HepG2 (cell line): Measurements from ENCODE around the gene SOS2. TPM values are rescaled to one million over a fixed set of nuclear protein-coding genes. Genes with fewer than 3 reads are reported as not detected.

Experiments
- ATAC-seq: fragments of 200-7000 bp; cut with Tn5 transposase; 3 replicates; pipeline ENCODE4 v1.9.1; 2020; ENCODE audit warnings: mild to moderate bottlenecking, moderate library complexity
- BruUV-seq: library from RNA; stranded (reverse); fragments of 400-500 nt; replicated peaks from 2 replicates; lab custom pipeline; 2021; lab: Mats Ljungman, UMichigan
- CTCF ChIA-PET: fragments of 300-600 bp; formaldehyde crosslinking; extraction: SDS; loops from one replicate; lab custom pipeline; 2021; ENCODE audit warnings: low total read pairs, inconsistent platforms, low intra/inter-chr PET ratio; lab: Yijun Ruan, JAX
- POLR2A ChIA-PET: fragments of 350-600 bp; sonication (Branson Sonifier 250); formaldehyde crosslinking; loops from one replicate; lab custom pipeline; 2020; ENCODE audit warnings: antibody characterized with exemption, inconsistent platforms; lab: Yijun Ruan, JAX
- DNase-seq: peaks from one replicate; pipeline ENCODE4 v3.0.0-alpha.2; 2015; ENCODE audit warnings: low spot score
- FAIRE-seq: peaks from 3 replicates; lab custom pipeline; 2011; peaks lifted over from hg19 to GRCh38; lab: Jason Lieb, UNC
- H2AFZ ChIP-seq: one replicate; pipeline ENCODE4 v1.6.1; 2011; ENCODE audit warnings: low read length, inconsistent platforms
- H3K27ac ChIP-seq: fragments of 300-600 bp; 3 replicates; pipeline ENCODE4 v1.8.0; 2011; ENCODE audit warnings: mixed run types, mild to moderate bottlenecking, mixed read lengths, low read length, inconsistent platforms; ENCODE audit not compliant: insufficient read depth; ENCODE audit errors: extremely low read length
- H3K27me3 ChIP-seq, 2 experiments: fragments of 200-600 bp in 1 of 2; 2 replicates in 1 of 2; 3 replicates in 1 of 2; pipeline versions ENCODE4 v1.6.0 to v1.8.0; 2011; ENCODE audit warnings: low read length in 2 of 2, mild to moderate bottlenecking in 2 of 2, moderate library complexity in 2 of 2, inconsistent platforms in 1 of 2; ENCODE audit not compliant: insufficient read depth in 2 of 2, control insufficient read depth in 1 of 2
- H3K36me3 ChIP-seq, 2 experiments: fragments of 200-600 bp in 1 of 2; replicated peaks in 1 of 2; 2 replicates in 1 of 2; 3 replicates in 1 of 2; pipeline versions ENCODE4 v1.5.1 to v1.8.0; 2011; ENCODE audit warnings: low read length in 2 of 2, inconsistent platforms in 1 of 2; ENCODE audit not compliant: insufficient read depth in 2 of 2, control insufficient read depth in 1 of 2
- H3K4me1 ChIP-seq: 2 replicates; pipeline ENCODE4 v1.5.1; 2012; ENCODE audit warnings: low read length, inconsistent platforms; ENCODE audit not compliant: insufficient read depth
- H3K4me2 ChIP-seq: 2 replicates; pipeline ENCODE4 v1.6.0; 2011; ENCODE audit warnings: low read depth, low read length, inconsistent platforms
- H3K4me3 ChIP-seq, 3 experiments: fragments of 200-600 bp in 1 of 3; sonication (generic), shearing (Covaris generic) in 1 of 3; replicated peaks in 1 of 3; 2 replicates each; pipeline ENCODE4 v1.5.1; 2011 to 2016; ENCODE audit warnings: low read length in 3 of 3, inconsistent platforms in 2 of 3, low read depth in 2 of 3, mild to moderate bottlenecking in 2 of 3, control low read depth in 1 of 3, mixed read lengths in 1 of 3; ENCODE audit not compliant: insufficient read depth in 1 of 3
- H3K79me2 ChIP-seq: one replicate; pipeline ENCODE4 v1.6.1; 2011; ENCODE audit warnings: low read length, inconsistent platforms; ENCODE audit not compliant: insufficient read depth
- H3K9ac ChIP-seq: 2 replicates; pipeline ENCODE4 v1.6.0; 2011; ENCODE audit warnings: mild to moderate bottlenecking, low read depth, low read length, inconsistent platforms; ENCODE audit not compliant: insufficient read depth
- H3K9me3 ChIP-seq: 2 replicates; pipeline ENCODE4 v1.5.1; 2012; ENCODE audit warnings: mild to moderate bottlenecking, low read length
- H4K20me1 ChIP-seq: 2 replicates; pipeline ENCODE4 v1.6.0; 2011; ENCODE audit warnings: inconsistent platforms, mild to moderate bottlenecking, low read length, moderate library complexity; ENCODE audit not compliant: insufficient read depth
- CEBPB ChIP-seq: IDR thresholded peaks from 2 replicates; pipeline ENCODE4 v1.6.1; 2011; ENCODE audit warnings: low read depth, low read length, improper control_type of control experiment, borderline replicate concordance
- CHD4 ChIP-seq: fragments of 200-600 bp; sonication (generic); IDR thresholded peaks from 2 replicates; pipeline ENCODE4 v1.7.0; 2017; ENCODE audit warnings: mild to moderate bottlenecking, low read length, borderline replicate concordance
- FOXK1 ChIP-seq: sonication (generic); formaldehyde crosslinking; IDR thresholded peaks from 2 replicates; pipeline ENCODE4 v1.4.0; 2020; ENCODE audit warnings: low read depth, missing genetic modification reagents, borderline replicate concordance
- HNRNPH1 ChIP-seq: fragments of 200-400 bp; formaldehyde crosslinking; optimal IDR thresholded peaks from 2 replicates; pipeline ENCODE3; 2017; ENCODE audit warnings: mild to moderate bottlenecking, low read depth, low read length
- ISL2 ChIP-seq: sonication (generic); formaldehyde crosslinking; IDR thresholded peaks from 2 replicates; pipeline ENCODE4 v1.5.0; 2020; ENCODE audit warnings: missing genetic modification reagents
- KAT2B ChIP-seq: fragments of 150-350 bp; IDR thresholded peaks from 2 replicates; pipeline ENCODE4 v1.6.1; 2014; ENCODE audit warnings: low read depth, low read length, borderline replicate concordance
- MIER3 ChIP-seq: IDR thresholded peaks from 2 replicates; pipeline ENCODE4 v1.6.1; 2016; ENCODE audit warnings: missing compliant biosample characterization, borderline replicate concordance
- MIXL1 ChIP-seq: IDR thresholded peaks from 2 replicates; pipeline ENCODE4 v1.6.1; 2016
- MTF2 ChIP-seq: sonication (generic); formaldehyde crosslinking; IDR thresholded peaks from 2 replicates; pipeline ENCODE4 v1.5.0; 2020; ENCODE audit warnings: missing genetic modification reagents, borderline replicate concordance
- NFIC ChIP-seq: IDR thresholded peaks from 2 replicates; pipeline ENCODE4 v1.6.1; 2012; ENCODE audit warnings: mild to moderate bottlenecking, low read length, inconsistent platforms
- NR2C2 ChIP-seq: sonication (generic); formaldehyde crosslinking; IDR thresholded peaks from 2 replicates; pipeline ENCODE4 v1.4.0; 2020; ENCODE audit warnings: missing genetic modification reagents, mild to moderate bottlenecking, moderate library complexity, borderline replicate concordance
- NRL ChIP-seq: sonication (generic); formaldehyde crosslinking; IDR thresholded peaks from 2 replicates; pipeline ENCODE4 v1.5.0; 2020; ENCODE audit warnings: missing genetic modification reagents, mild to moderate bottlenecking, moderate library complexity, borderline replicate concordance
- PCBP2 ChIP-seq: fragments of 200-400 bp; formaldehyde crosslinking; optimal IDR thresholded peaks from 2 replicates; pipeline ENCODE3; 2018; ENCODE audit warnings: low read length, low read depth; ENCODE audit not compliant: poor library complexity, severe bottlenecking
- PHF5A ChIP-seq: IDR thresholded peaks from one replicate; pipeline ENCODE4 v1.6.1; 2018; ENCODE audit warnings: low read depth, missing genetic modification reagents; ENCODE audit not compliant: unreplicated experiment
- REL ChIP-seq: sonication (generic); formaldehyde crosslinking; conservative IDR thresholded peaks from 2 replicates; pipeline ENCODE4 v1.8.0; 2022; ENCODE audit warnings: mild to moderate bottlenecking, missing genetic modification reagents, moderate library complexity
- SAP130 ChIP-seq: IDR thresholded peaks from 2 replicates; pipeline ENCODE4 v1.6.1; 2016; ENCODE audit warnings: low read depth
- SETDB1 ChIP-seq: sonication (generic); formaldehyde crosslinking; IDR thresholded peaks from 2 replicates; pipeline ENCODE4 v1.5.1; 2020; ENCODE audit warnings: missing genetic modification reagents, mild to moderate bottlenecking, borderline replicate concordance
- TGIF2 ChIP-seq: IDR thresholded peaks from 2 replicates; pipeline ENCODE4 v1.6.1; 2016; ENCODE audit warnings: control low read depth, missing compliant biosample characterization
- ZBTB21 ChIP-seq: sonication (generic); formaldehyde crosslinking; IDR thresholded peaks from 2 replicates; pipeline ENCODE4 v1.4.0; 2020; ENCODE audit warnings: missing genetic modification reagents
- ZFY ChIP-seq: sonication (generic); formaldehyde crosslinking; IDR thresholded peaks from 2 replicates; pipeline ENCODE4 v1.4.0; 2020; ENCODE audit warnings: missing genetic modification reagents
- ZNF160 ChIP-seq: sonication (generic); formaldehyde crosslinking; IDR thresholded peaks from 2 replicates; pipeline ENCODE4 v1.8.0; 2022; ENCODE audit warnings: mild to moderate bottlenecking, inconsistent platforms, missing genetic modification reagents
- ZNF263 ChIP-seq: sonication (generic); formaldehyde crosslinking; IDR thresholded peaks from 2 replicates; pipeline ENCODE4 v1.4.0; 2020; ENCODE audit warnings: missing genetic modification reagents
- ZNF549 ChIP-seq: sonication (generic); formaldehyde crosslinking; IDR thresholded peaks from 2 replicates; pipeline ENCODE4 v1.5.0; 2020; ENCODE audit warnings: missing genetic modification reagents
- ZNF629 ChIP-seq: sonication (generic); formaldehyde crosslinking; conservative IDR thresholded peaks from 2 replicates; pipeline ENCODE4 v1.5.0; 2020; ENCODE audit warnings: missing genetic modification reagents
- ZNF883 ChIP-seq: sonication (generic); formaldehyde crosslinking; IDR thresholded peaks from 2 replicates; pipeline ENCODE4 v1.5.1; 2020; ENCODE audit warnings: mild to moderate bottlenecking, missing genetic modification reagents; ENCODE audit errors: not compliant biosample characterization
- WGBS: methylation state at CpG from one replicate; pipeline ENCODE4 v1.1.6; 2017; ENCODE audit warnings: low lambda C conversion rate; 5-methylcytosine and 5-hydroxymethylcytosine counted together
- in situ Hi-C: cut with HindIII; loops from 2 replicates; pipeline ENCODE4 v1.10.0; 2017; ENCODE audit warnings: low pct_unique_long_range_greater_than_20kb; ENCODE audit not compliant: extremely low pct_ligation_motif_present
- intact Hi-C: fragments of 100-400 bp; cut with micrococcal nuclease; formaldehyde crosslinking; loops from one replicate; pipeline ENCODE4 v1.10.0; 2022; ENCODE audit not compliant: unreplicated experiment
- polyA plus RNA-seq, 8 experiments: library from polyadenylated mRNA; depleted of rRNA in 3 of 8; stranded (reverse) in 7 of 8; unstranded in 1 of 8; fragments of >200 nt; fragmentation: Illumina TruSeq in 4 of 8; extraction: Trizol in 4 of 8; gene quantifications; 2 replicates each; pipeline versions ENCODE4 v1.2.1 to v1.2.3, GENCODE V29; 2011 to 2016; ENCODE audit warnings: low read depth in 4 of 8, missing spikeins in 1 of 8, mixed read lengths in 1 of 8; ENCODE audit not compliant: insufficient read depth in 1 of 8
- total RNA-seq, 5 experiments: library from RNA; depleted of rRNA; stranded (reverse); fragments of >200 nt; fragmentation: Illumina TruSeq; extraction: Trizol; gene quantifications; 2 replicates each; pipeline ENCODE4 v1.2.3, GENCODE V29; 2016; ENCODE audit warnings: low read depth in 1 of 5
- TF ChIP-seq, protein P1 (sequence below): sonication (generic); formaldehyde crosslinking; IDR thresholded peaks from 2 replicates; pipeline ENCODE4 v1.9.0; 2021; ENCODE audit warnings: missing genetic modification reagents, mild to moderate bottlenecking, borderline replicate concordance

The SOS2 gene
- total and polyA plus RNA-seq, 2 of the 13 experiments (the other 11 are each of a cell fraction or from before 2014, with no cell fraction given): 9.3 to 12.1 TPM

DNA sequence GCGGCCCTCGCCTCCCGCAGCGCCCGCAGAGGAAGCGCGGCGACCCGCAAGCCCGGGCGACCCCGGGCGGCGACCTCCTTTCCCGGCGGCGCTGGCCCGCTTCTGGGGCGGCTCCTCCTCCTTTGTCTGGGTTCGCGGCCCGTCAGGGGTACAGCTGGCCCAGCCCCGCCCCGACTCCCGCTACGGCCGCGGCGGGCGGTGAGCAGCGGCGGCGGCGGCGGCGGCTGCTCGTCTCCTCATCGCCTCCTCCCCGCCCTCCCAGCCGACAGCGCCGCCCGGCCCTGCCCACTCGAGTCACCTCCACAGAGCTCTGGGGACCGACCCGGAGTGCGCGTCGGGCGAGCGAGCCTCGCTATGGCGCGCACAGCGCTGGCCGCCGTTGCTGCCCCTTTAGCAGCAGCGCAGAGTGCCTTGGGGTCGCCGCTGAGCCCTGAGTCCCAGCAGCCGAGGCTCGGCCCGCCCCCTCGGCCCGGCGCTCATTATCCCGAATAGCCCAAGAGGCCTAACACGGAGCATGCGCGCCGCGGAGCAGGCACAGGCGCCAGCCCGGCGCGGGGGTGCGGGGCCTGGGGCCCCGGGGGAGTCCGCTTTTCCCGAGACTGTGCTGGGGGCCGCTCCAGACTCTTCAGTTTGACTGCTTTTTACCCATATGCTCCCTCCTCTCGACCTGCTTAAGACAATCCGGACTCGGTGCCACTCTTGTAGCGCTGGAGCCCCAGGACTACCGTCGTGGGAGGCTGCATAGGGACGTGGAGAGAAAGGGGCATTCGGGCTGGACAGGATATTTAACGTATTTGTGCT, at the start of gene SOS2 (continued):
- peak; percentile 73 for TF ChIP-seq ZNF883
- TF ChIP-seq KAT2B: no peak
- peak; percentile 19; the same call in 1 of the 2 replicates for TF ChIP-seq FOXK1 (CRISPR knock-in tag)
- TF ChIP-seq ZNF549 (CRISPR knock-in tag): no peak
- TF ChIP-seq NR2C2 (CRISPR knock-in tag): peak; percentile 45
- TF ChIP-seq ZBTB21 (CRISPR knock-in tag): no peak
- TF ChIP-seq TGIF2 (CRISPR knock-in tag): 0 out of 2 replicates have a peak, but pooled peaks have one; percentile 38
- no peak for TF ChIP-seq CHD4
- peak; percentile 88 for TF ChIP-seq ZFY (CRISPR knock-in tag)
- no peak for TF ChIP-seq PCBP2
- TF ChIP-seq PHF5A (CRISPR knock-in tag): no peak
- TF ChIP-seq SETDB1 (CRISPR knock-in tag): no peak

DNA sequence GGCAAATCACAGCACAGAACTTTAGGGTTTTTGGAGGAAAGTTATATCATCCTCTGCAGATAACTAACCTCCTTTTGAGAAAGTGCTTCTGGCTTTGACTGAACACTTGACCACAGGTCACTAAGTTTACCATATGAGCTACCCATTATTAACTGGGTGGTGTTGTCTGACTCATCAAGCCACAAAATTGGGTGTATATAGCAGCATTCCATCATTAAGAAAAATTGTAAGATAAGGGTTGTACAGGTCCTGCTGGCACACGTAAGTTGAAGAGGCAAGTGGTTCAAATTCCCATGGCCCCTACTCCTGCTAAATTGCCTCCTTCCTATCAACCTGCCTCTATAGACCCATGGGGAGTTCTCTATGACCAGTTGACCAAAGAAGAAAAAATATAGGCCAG, 41.1 kb upstream of the SOS2 start:
- Histone ChIP-seq H3K4me2 (no peak overlapping the region), H4K20me1 (no peaks in the 10 kb centered on the region), H3K27me3 (no peaks in the 10 kb centered on the region), H2AFZ (no peak overlapping the region), H3K79me2 (no peaks in the 10 kb centered on the region), H3K9ac (no peak overlapping the region), H3K4me1 (no peaks in the 10 kb centered on the region), H3K36me3 (no peaks in the 10 kb centered on the region), H3K4me3 (no peak overlapping the region), H3K27ac (no peak overlapping the region), H3K9me3 (no peaks in the 10 kb centered on the region)
- intact Hi-C loops (no loop called here), in situ Hi-C loops (no loop called here)
- FAIRE-seq (no peak), ATAC-seq (no peak), DNase-seq (no peak)
- TF ChIP-seq CEBPB (no peak), MIER3 (CRISPR knock-in tag) (no peak), ZNF629 (no peak), ISL2 (CRISPR knock-in tag) (no peak), MIXL1 (CRISPR knock-in tag) (no peak), TGIF2 (CRISPR knock-in tag) (no peak), ZNF160 (no peak), NRL (CRISPR knock-in tag) (no peak), HNRNPH1 (no peak), REL (CRISPR knock-in tag) (no peak), MTF2 (CRISPR knock-in tag) (no peak), NFIC (no peak), ZNF263 (CRISPR knock-in tag) (no peak), SAP130 (CRISPR knock-in tag) (no peak)
- TF ChIP-seq, protein P1, sequence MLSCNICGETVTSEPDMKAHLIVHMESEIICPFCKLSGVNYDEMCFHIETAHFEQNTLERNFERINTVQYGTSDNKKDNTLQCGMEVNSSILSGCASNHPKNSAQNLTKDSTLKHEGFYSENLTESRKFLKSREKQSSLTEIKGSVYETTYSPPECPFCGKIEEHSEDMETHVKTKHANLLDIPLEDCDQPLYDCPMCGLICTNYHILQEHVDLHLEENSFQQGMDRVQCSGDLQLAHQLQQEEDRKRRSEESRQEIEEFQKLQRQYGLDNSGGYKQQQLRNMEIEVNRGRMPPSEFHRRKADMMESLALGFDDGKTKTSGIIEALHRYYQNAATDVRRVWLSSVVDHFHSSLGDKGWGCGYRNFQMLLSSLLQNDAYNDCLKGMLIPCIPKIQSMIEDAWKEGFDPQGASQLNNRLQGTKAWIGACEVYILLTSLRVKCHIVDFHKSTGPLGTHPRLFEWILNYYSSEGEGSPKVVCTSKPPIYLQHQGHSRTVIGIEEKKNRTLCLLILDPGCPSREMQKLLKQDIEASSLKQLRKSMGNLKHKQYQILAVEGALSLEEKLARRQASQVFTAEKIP (CRISPR knock-in tag): no peak
- ChIA-PET CTCF (no interaction called here), POLR2A (no interaction called here)
- 91% methylated on average over 1 of the region's 1 CpG for WGBS
- BruUV-seq: no TSS peak
